Common myeloid progenitor, CD34-positive (primary cell): ENCODE data around the gene CASKIN2.
"Not testable (repeated sequence)": the region's sequence is repeated elsewhere in the genome, so short reads cannot be mapped to it uniquely, and the experiment has no call there.

Experiments used
- CTCF ChIA-PET: fragments of 350-600 bp; sonication (Branson Sonifier 250); formaldehyde crosslinking; loops from one replicate; lab custom pipeline; 2021; ENCODE audit warnings: antibody characterized with exemption; lab: Charles Lee
- POLR2A ChIA-PET: fragments of 350-600 bp; sonication (Branson Sonifier 250); formaldehyde crosslinking; loops from one replicate; lab custom pipeline; 2021; ENCODE audit warnings: antibody characterized with exemption; lab: Charles Lee
- DNase-seq, 3 donors: peaks; one replicate each; pipeline versions ENCODE4 v3.0.0 to v3.0.0-alpha.2; 2013
- H3K27ac ChIP-seq, 2 experiments: 1 replicate in 1 of 2; 2 replicates in 1 of 2; pipeline ENCODE4 v1.7.0; 2013; ENCODE audit warnings: inconsistent platforms in 2 of 2, low read length in 2 of 2, mild to moderate bottlenecking in 2 of 2, low read depth in 1 of 2, moderate library complexity in 1 of 2; ENCODE audit not compliant: severe bottlenecking in 2 of 2, insufficient read depth in 1 of 2, poor library complexity in 1 of 2
- H3K27me3 ChIP-seq, 5 experiments: replicated peaks in 2 of 5; 1 replicate in 3 of 5; 2 replicates in 2 of 5; pipeline versions ENCODE4 v1.6.1 to v1.7.0; 2013; ENCODE audit warnings: low read length in 4 of 5, mild to moderate bottlenecking in 2 of 5, moderate library complexity in 2 of 5, inconsistent platforms in 1 of 5; ENCODE audit not compliant: insufficient read depth in 5 of 5, control insufficient read depth in 4 of 5
- H3K36me3 ChIP-seq, 4 experiments: 1 replicate in 2 of 4; 2 replicates in 2 of 4; pipeline versions ENCODE4 v1.6.1 to v1.7.0; 2013; ENCODE audit warnings: low read length in 3 of 4, control low read depth in 1 of 4, mild to moderate bottlenecking in 1 of 4; ENCODE audit not compliant: control insufficient read depth in 4 of 4, insufficient read depth in 4 of 4
- H3K4me1 ChIP-seq, 4 experiments: 1 replicate in 3 of 4; 2 replicates in 1 of 4; pipeline versions ENCODE4 v1.6.1 to v1.7.1; 2013; ENCODE audit warnings: low read length in 3 of 4, mild to moderate bottlenecking in 3 of 4, control low read depth in 1 of 4, inconsistent platforms in 1 of 4, moderate library complexity in 1 of 4; ENCODE audit not compliant: control insufficient read depth in 4 of 4, insufficient read depth in 4 of 4; ENCODE audit errors: control extremely low read depth in 1 of 4
- H3K4me3 ChIP-seq, 7 experiments: 1 replicate in 4 of 7; 2 replicates in 3 of 7; pipeline versions ENCODE4 v1.5.1 to v1.7.0; 2013; ENCODE audit warnings: mild to moderate bottlenecking in 7 of 7, low read length in 6 of 7, moderate library complexity in 6 of 7, inconsistent platforms in 2 of 7, low read depth in 2 of 7, control low read depth in 1 of 7; ENCODE audit not compliant: insufficient read depth in 4 of 7, control insufficient read depth in 1 of 7; ENCODE audit errors: extremely low read depth in 1 of 7
- H3K9me3 ChIP-seq, 5 experiments: 1 replicate in 4 of 5; 2 replicates in 1 of 5; pipeline versions ENCODE4 v1.6.1 to v1.7.1; 2013; ENCODE audit warnings: low read length in 4 of 5, mild to moderate bottlenecking in 2 of 5, inconsistent platforms in 1 of 5, low read depth in 1 of 5, moderate library complexity in 1 of 5; ENCODE audit not compliant: control insufficient read depth in 4 of 5, insufficient read depth in 2 of 5; ENCODE audit errors: control extremely low read depth in 1 of 5
- WGBS: methylation state at CpG from one replicate; pipeline ENCODE4 v1.1.5; 2013; ENCODE audit not compliant: insufficient coverage; 5-methylcytosine and 5-hydroxymethylcytosine counted together

CASKIN2 gene

DNA sequence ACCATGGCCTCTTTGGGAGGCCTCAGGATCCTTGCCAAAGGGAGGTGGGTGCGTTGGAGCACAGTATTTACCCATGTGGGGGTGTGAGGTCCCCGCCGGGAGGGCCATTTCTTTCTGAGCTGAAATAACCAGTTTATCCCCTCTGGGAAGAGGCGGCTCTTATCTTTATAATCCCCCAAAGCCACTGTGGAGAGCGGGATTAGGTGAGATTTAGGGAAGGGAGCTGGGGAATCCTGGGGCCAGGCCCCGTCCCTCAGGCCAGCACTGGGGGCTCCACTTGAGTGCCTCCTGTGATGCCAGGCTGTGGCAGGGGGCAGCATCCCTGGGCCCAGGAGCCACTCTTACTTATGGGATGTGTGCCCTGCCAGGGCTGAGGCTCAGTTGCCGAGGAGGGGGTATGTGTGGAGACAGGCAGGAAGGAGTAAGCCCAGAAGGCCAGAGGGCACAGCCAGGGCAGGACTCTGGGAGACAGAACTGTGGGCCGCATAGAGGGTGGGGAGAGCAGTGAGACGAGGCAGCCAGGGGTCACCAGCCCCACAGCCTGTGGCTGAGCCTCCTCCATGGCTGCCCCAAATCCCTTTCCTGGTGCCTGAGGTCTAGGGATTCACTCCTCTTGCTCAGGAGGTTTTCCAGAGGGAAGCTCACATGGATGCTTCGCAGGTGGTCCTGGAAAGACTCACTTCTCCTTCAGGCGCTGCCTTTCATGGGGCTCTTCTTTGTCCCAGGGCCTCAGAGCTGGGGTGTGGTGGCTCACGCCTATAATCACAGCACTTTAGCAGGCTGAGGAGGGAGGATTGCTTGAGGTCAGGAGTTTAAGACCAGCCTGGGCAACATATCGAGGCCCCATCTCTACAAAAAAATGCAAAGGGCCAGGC lies 33.9 kb downstream of the CASKIN2 start:
- H3K27ac ChIP-seq, result no peak overlapping the region
- WGBS, result 94% methylated on average over 11 of the region's 13 CpGs
- ChIA-PET POLR2A (interaction anchor here (1.1 to 1.5 kb wide), 2 partner anchors 18 to 26 kb away, joined by 3 to 4 read pairs; no protein-coding TSS in a partner anchor), CTCF (interaction anchor here (1.3 to 1.8 kb wide), 5 partner anchors 8 to 53 kb away, joined by 3 to 5 read pairs (median 4); no protein-coding TSS in a partner anchor)
- H3K9me3 ChIP-seq, result no peaks in the 10 kb centered on the region
- no peak overlapping the region for H3K4me3 ChIP-seq
- no peaks in the 10 kb centered on the region for H3K27me3 ChIP-seq
- H3K4me1 ChIP-seq, result peaks cover 0 to 8% (median 6%) of the 10 kb centered on the region in 4 experiments
- DNase-seq, result no peak
- peaks cover 2 to 22% (median 10%) of the 10 kb centered on the region in 4 experiments for H3K36me3 ChIP-seq

DNA sequence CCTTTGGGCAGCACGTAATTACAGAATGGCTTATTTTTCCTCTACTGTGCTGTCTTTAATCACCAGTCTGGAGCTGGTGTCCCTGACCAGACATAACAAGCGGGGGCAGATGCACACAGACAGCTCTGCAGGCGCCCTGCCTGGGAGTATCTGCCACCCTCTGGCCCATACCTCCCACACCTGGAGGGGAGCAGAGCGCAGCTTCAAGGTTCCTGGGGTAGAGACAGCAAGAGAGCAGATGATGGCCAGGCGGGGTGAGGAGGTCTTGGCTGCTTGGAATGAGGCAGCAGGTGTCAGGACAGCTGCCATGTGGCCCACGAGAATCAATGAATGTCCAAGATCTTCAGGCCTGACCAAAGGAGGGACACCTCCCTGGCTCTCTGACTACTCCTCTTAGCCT lies 35.1 kb downstream of the CASKIN2 start:
- ChIA-PET CTCF (interaction anchor here (0.8 to 1.8 kb wide), 4 partner anchors 9 to 91 kb away, joined by 3 to 5 read pairs (median 4); no protein-coding TSS in a partner anchor), POLR2A (interaction anchor here (0.7 to 1.5 kb wide), 4 partner anchors 16 to 292 kb away, joined by 3 to 4 read pairs (median 4); no protein-coding TSS in a partner anchor)
- Histone ChIP-seq H3K4me3 (no peak overlapping the region), H3K9me3 (no peaks in the 10 kb centered on the region), H3K36me3 (peaks cover 2 to 25% (median 12%) of the 10 kb centered on the region in 4 experiments), H3K4me1 (no peaks in the 10 kb centered on the region), H3K27ac (no peak overlapping the region), H3K27me3 (no peaks in the 10 kb centered on the region)
- no peak for DNase-seq
- 95% methylated on average over 5 of the region's 6 CpGs for WGBS

DNA sequence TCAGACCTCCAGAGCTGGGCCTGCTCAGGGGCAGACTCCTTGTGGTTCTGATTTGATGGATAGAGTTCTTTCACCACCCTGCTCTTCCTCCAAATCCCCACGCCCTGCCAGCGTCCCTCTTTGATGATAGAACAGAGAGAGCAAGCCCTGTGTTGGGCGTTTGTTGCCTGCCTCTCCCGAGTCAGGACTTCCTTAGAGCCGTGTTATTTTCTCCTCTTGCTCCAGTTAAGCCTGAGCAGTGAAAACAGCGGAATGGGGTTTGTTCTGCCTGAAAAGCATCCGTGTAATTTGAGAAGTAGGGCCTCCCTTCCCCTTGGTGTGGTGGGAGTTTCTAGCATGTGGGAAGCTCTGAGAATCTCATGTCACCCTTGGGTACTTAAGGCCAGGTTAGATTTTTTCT lies 36.8 kb downstream of the CASKIN2 start:
- 91% methylated on average over 6 of the region's 7 CpGs for WGBS

DNA sequence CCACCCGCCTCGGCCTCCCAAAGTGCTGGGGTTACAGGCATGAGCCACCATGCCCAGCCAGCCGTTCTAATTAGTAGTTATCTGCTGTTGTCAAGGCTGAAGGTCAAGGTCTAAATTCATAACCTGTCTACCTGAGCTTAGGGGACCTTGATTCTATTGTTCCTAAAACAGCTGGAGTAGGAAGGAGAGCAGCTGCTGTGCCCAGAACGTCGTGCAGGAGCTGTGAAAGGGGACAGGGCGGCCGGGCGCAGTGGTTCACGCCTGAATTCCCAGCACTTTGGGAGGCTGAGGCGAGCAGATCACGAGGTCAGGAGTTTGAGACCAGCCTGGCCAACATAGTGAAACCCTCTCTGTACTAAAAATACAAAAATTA lies 37.9 kb downstream of the CASKIN2 start:
- peaks cover 5 to 37% (median 30%) of the 10 kb centered on the region in 4 experiments for H3K36me3 ChIP-seq
- 97% methylated on average over 11 of the region's 11 CpGs for WGBS
- H3K27ac ChIP-seq, H3K4me1 ChIP-seq, H3K9me3 ChIP-seq, POLR2A ChIA-PET, DNase-seq, H3K27me3 ChIP-seq, H3K4me3 ChIP-seq: not testable (repeated sequence)
- CTCF ChIA-PET, result interaction anchor here (1.1 to 1.7 kb wide), 3 partner anchors 9 to 20 kb away, joined by 4 to 5 read pairs (median 4); no protein-coding TSS in a partner anchor

More for the DNA sequence above, 36.8 kb downstream of the CASKIN2 start:
- ChIA-PET CTCF (interaction anchor here (1.3 to 1.7 kb wide), 3 partner anchors 9 to 51 kb away, joined by 4 to 5 read pairs (median 4); no protein-coding TSS in a partner anchor), POLR2A (no interaction called here)
- Histone ChIP-seq H3K4me1 (no peaks in the 10 kb centered on the region), H3K27ac (no peak overlapping the region), H3K27me3 (no peaks in the 10 kb centered on the region), H3K36me3 (peaks cover 7 to 27% (median 21%) of the 10 kb centered on the region in 4 experiments), H3K4me3 (no peak overlapping the region), H3K9me3 (no peaks in the 10 kb centered on the region)
- no peak for DNase-seq

DNA sequence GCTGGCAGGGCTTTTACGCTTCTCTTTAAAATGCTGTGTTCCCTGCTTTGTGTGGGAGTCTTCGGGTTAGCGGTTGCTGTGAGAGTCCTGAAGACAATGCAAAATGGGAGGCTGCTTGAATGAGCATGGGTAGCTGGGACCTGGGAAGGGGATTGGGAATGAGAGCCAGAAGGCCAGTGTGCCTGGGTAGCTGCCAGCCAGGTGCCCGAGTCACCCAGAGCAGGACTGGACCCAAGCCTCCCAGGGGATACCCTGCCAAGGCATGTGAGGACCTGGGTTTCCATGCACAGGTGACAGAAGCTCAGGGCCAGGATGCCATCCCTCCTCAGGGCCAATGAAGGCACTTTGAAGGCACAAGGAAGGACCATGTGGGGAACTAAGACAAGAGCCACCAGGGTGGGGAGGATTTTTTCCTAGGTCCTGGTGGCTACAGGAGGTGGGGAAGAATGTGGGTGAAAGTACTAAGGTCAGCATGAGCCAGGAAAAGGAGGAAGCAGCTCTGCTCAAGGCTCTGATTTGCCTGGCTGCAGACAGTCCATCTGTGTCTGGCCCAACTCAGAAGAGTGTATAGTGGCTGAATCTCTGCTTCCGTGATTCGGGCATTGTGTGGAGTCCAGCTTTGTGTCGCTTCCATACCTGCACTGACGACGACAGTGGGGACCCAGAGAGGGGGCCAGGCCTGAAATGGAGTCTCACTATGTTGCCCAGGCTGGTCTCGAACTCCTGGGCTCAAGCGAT lies 38.4 kb downstream of the CASKIN2 start:
- H3K27me3 ChIP-seq, result no peaks in the 10 kb centered on the region
- H3K36me3 ChIP-seq, result peaks cover 5 to 43% (median 34%) of the 10 kb centered on the region in 4 experiments
- no peak overlapping the region for H3K27ac ChIP-seq
- ChIA-PET POLR2A (no interaction called here), CTCF (interaction anchor here (1.1 to 1.6 kb wide), 2 partner anchors 10 to 11 kb away, joined by 4 to 5 read pairs; no protein-coding TSS in a partner anchor)
- DNase-seq, result no peak
- H3K4me3 ChIP-seq, result no peak overlapping the region
- no peaks in the 10 kb centered on the region for H3K9me3 ChIP-seq
- no peaks in the 10 kb centered on the region for H3K4me1 ChIP-seq
- 89% methylated on average over 9 of the region's 11 CpGs for WGBS

DNA sequence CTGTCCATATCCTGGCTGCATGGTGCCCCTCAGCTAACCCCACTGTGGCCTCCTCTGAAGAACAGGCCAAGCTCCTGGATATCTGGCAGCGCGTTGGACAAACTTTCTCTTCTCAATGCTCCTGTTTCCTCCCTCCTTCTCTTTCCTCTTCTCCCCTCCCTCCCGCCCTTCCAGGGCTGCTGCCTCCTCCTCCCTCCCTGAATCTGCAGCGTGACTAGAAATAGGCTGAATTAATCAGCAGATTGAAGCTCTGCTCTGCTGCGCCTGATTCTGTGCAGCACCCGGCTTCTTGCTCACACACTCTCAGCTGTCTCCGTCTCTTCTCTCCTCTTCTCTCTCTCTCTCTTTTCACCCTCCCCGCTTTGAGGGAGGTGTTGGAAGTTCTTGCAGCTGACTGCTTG lies 39.1 kb downstream of the CASKIN2 start:
- Histone ChIP-seq H3K9me3 (no peaks in the 10 kb centered on the region), H3K27ac (no peak overlapping the region), H3K36me3 (peaks cover 5 to 47% (median 36%) of the 10 kb centered on the region in 4 experiments), H3K4me3 (no peak overlapping the region), H3K27me3 (no peaks in the 10 kb centered on the region), H3K4me1 (no peaks in the 10 kb centered on the region)
- POLR2A ChIA-PET, result no interaction called here
- CTCF ChIA-PET, result interaction anchor here (1.0 to 1.6 kb wide), 3 partner anchors 10 to 37 kb away, joined by 3 to 5 read pairs (median 4); no protein-coding TSS in a partner anchor
- 96% methylated on average over 5 of the region's 8 CpGs for WGBS
- DNase-seq, result no peak
